ENCODE data around the gene SPEF1.

DNA sequence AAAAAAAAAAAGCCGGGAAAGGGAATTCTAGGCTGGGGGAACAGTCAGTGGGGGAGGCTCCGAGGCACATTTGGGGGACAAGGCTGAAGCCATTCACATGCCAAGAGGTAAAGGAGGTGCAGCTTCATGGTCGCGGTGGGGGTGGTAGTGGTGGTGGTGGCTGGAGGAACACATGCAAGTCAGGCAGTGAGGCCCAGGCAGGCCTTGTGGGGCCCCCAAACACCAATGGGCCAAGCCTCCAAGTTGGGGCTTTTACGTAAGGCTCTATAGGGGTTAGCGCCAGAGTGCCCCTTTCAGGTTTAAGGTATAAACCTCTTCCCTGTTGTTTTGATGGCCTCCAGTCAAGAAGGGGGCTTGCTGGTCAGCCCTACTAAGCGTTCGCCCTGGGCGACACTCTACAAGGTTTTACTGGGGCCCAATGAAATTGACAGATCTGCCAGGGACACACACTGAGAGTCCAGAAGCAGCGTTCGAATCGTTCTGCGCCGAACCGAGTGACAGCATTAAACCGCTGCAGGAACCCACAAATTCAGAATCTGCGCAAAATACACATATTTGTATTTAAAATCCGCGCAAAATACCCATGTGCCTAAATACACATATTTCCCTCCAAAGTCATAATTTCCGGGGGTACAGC lies 38.3 kb upstream of the SPEF1 start:
- TF ChIP-seq POLR2AphosphoS5 (IDR thresholded peaks at IDR 0.05; ENCODE audit: low read length) (no peak), EZH2 (IDR thresholded peaks at IDR 0.05; ENCODE audit: borderline replicate concordance, control insufficient read depth, low read depth, low read length) (no peak), EP300 (IDR thresholded peaks at IDR 0.05; ENCODE audit: borderline replicate concordance in 1 of 2, control insufficient read depth in 1 of 2, low read depth in 2 of 2, low read length in 2 of 2) (no peak), ASH2L (IDR thresholded peaks at IDR 0.05; ENCODE audit: borderline replicate concordance, low read depth) (no peak)
- TF ChIP-seq, protein P1, sequence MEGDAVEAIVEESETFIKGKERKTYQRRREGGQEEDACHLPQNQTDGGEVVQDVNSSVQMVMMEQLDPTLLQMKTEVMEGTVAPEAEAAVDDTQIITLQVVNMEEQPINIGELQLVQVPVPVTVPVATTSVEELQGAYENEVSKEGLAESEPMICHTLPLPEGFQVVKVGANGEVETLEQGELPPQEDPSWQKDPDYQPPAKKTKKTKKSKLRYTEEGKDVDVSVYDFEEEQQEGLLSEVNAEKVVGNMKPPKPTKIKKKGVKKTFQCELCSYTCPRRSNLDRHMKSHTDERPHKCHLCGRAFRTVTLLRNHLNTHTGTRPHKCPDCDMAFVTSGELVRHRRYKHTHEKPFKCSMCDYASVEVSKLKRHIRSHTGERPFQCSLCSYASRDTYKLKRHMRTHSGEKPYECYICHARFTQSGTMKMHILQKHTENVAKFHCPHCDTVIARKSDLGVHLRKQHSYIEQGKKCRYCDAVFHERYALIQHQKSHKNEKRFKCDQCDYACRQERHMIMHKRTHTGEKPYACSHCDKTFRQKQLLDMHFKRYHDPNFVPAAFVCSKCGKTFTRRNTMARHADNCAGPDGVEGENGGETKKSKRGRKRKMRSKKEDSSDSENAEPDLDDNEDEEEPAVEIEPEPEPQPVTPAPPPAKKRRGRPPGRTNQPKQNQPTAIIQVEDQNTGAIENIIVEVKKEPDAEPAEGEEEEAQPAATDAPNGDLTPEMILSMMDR (IDR thresholded peaks at IDR 0.05 in 2 of 3, conservative IDR thresholded peaks at IDR 0.05 in 1 of 3; ENCODE audit: control insufficient read depth in 2 of 3, extremely low read depth in 1 of 3, insufficient read depth in 1 of 3, low read depth in 3 of 3, low read length in 3 of 3): no peak
- TF ChIP-seq, protein P2, sequence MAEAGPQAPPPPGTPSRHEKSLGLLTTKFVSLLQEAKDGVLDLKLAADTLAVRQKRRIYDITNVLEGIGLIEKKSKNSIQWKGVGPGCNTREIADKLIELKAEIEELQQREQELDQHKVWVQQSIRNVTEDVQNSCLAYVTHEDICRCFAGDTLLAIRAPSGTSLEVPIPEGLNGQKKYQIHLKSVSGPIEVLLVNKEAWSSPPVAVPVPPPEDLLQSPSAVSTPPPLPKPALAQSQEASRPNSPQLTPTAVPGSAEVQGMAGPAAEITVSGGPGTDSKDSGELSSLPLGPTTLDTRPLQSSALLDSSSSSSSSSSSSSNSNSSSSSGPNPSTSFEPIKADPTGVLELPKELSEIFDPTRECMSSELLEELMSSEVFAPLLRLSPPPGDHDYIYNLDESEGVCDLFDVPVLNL (IDR thresholded peaks at IDR 0.05; ENCODE audit: low read depth, low read length): no peak
